CD4-positive, CD25-positive, alpha-beta regulatory T cell (primary cell): ENCODE measurements around the gene PRMT1. TPM values are rescaled to one million over a fixed set of nuclear protein-coding genes. Genes with fewer than 3 reads are reported as not detected.
"Not testable (repeated sequence)": the region's sequence is repeated elsewhere in the genome, so short reads cannot be mapped to it uniquely, and the experiment has no call there.

Experiments used
- ATAC-seq, 2 donors: fragments of 150-1000 bp; cut with Tn5 transposase; one replicate each; pipeline ENCODE4 v1.10.0; 2021; ENCODE audit warnings: low read depth in 2 of 2, moderate number of reproducible peaks in 2 of 2, moderate library complexity in 1 of 2
- DNase-seq, 3 donors: peaks; one replicate each; pipeline versions ENCODE4 v3.0.0 to v3.0.0-alpha.2; 2012 to 2022; ENCODE audit warnings: mixed read lengths in 1 of 3
- H3K27ac ChIP-seq: one replicate; pipeline ENCODE4 v1.7.0; 2013; ENCODE audit warnings: mild to moderate bottlenecking, low read length; ENCODE audit not compliant: insufficient read depth, poor library complexity, severe bottlenecking
- H3K27me3 ChIP-seq: one replicate; pipeline ENCODE4 v1.7.0; 2013; ENCODE audit warnings: low read length; ENCODE audit not compliant: control insufficient read depth, insufficient read depth
- H3K36me3 ChIP-seq: one replicate; pipeline ENCODE4 v1.7.0; 2013; ENCODE audit warnings: mild to moderate bottlenecking, low read length, moderate library complexity; ENCODE audit not compliant: control insufficient read depth, insufficient read depth
- H3K4me1 ChIP-seq: 2 replicates; pipeline ENCODE4 v1.7.0; 2013; ENCODE audit warnings: mild to moderate bottlenecking, low read length; ENCODE audit not compliant: insufficient read depth, control insufficient read depth, poor library complexity, severe bottlenecking
- H3K4me3 ChIP-seq: one replicate; pipeline ENCODE4 v1.7.0; 2013; ENCODE audit warnings: low read depth, mild to moderate bottlenecking, low read length, moderate library complexity
- H3K9me3 ChIP-seq, 2 experiments: 1 replicate in 1 of 2; 2 replicates in 1 of 2; pipeline ENCODE4 v1.7.0; 2013; ENCODE audit warnings: low read length in 2 of 2, mild to moderate bottlenecking in 1 of 2, moderate library complexity in 1 of 2; ENCODE audit not compliant: control insufficient read depth in 2 of 2
- H3K27ac Mint-ChIP-seq, 3 donors: one replicate each; pipeline ENCODE4 v1.8.0; 2020 to 2022; ENCODE audit warnings: mild to moderate bottlenecking in 3 of 3, mixed read lengths in 3 of 3, moderate library complexity in 2 of 3
- H3K27me3 Mint-ChIP-seq: one replicate; pipeline ENCODE4 v1.8.0; 2022; ENCODE audit warnings: mild to moderate bottlenecking, mixed read lengths
- H3K36me3 Mint-ChIP-seq: one replicate; pipeline ENCODE4 v1.8.0; 2020; ENCODE audit warnings: mixed read lengths
- H3K4me1 Mint-ChIP-seq, 4 donors: one replicate each; pipeline ENCODE4 v1.8.0; 2020 to 2022; ENCODE audit warnings: mixed read lengths in 4 of 4, mild to moderate bottlenecking in 1 of 4
- H3K4me3 Mint-ChIP-seq, 4 donors: one replicate each; pipeline ENCODE4 v1.8.0; 2020 to 2022; ENCODE audit warnings: mild to moderate bottlenecking in 4 of 4, mixed read lengths in 4 of 4, moderate library complexity in 3 of 4
- H3K9me3 Mint-ChIP-seq, 7 donors: one replicate each; pipeline ENCODE4 v1.8.0; 2020 to 2022; ENCODE audit warnings: mixed read lengths in 7 of 7, mild to moderate bottlenecking in 3 of 7, moderate library complexity in 2 of 7
- polyA plus RNA-seq, 4 donors: library from polyadenylated mRNA; unstranded; fragments of 300-500 nt; fragmentation: Illumina TruSeq; gene quantifications; one replicate each; pipeline ENCODE4 v1.2.3, GENCODE V29; 2021
- total RNA-seq: library from RNA; stranded (reverse); gene quantifications from one replicate; pipeline ENCODE4 v1.2.3, GENCODE V29; 2022

Gene PRMT1
- total and polyA plus RNA-seq, 5 donors from 2014 or later = 59.2 to 118 (median 104) TPM

DNA sequence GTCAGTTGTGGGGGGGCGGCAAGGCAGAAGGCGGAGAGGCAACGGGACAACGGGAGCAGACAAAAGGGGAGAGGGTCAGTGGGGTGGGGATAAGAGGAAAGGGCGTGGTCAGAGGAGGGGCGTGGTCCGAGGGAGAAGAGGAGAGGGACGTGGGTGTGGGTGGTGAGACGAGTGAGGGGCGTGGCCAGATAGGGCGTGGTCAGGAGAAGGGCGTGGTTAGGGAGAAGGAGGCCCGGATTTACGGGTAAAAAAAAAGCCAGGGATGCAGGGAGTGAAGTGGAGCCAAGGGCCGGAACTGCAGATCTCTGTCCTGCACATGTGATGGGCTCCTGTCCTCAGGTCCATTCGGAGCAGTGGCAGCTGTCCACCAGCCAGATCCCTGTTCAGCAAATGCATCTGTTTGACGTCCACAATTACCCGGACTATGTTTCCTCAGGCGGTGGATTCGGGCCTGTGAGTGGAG is 35.4 kb downstream of the PRMT1 start:
- Mint-ChIP-seq H3K27ac (no peak overlapping the region), H3K4me3 (no peak overlapping the region), H3K36me3 (peaks cover under 1% of the 10 kb centered on the region), H3K9me3 (no peaks in the 10 kb centered on the region), H3K4me1 (peaks cover 2 to 8% (median 5%) of the 10 kb centered on the region in 4 donors), H3K27me3 (peaks cover 5% of the 10 kb centered on the region)
- no peak for ATAC-seq
- DNase-seq = no peak
- Histone ChIP-seq H3K27ac (no peak overlapping the region), H3K4me1 (peaks cover 3% of the 10 kb centered on the region), H3K36me3 (no peaks in the 10 kb centered on the region), H3K9me3 (no peaks in the 10 kb centered on the region), H3K4me3 (no peak overlapping the region), H3K27me3 (no peaks in the 10 kb centered on the region)

DNA sequence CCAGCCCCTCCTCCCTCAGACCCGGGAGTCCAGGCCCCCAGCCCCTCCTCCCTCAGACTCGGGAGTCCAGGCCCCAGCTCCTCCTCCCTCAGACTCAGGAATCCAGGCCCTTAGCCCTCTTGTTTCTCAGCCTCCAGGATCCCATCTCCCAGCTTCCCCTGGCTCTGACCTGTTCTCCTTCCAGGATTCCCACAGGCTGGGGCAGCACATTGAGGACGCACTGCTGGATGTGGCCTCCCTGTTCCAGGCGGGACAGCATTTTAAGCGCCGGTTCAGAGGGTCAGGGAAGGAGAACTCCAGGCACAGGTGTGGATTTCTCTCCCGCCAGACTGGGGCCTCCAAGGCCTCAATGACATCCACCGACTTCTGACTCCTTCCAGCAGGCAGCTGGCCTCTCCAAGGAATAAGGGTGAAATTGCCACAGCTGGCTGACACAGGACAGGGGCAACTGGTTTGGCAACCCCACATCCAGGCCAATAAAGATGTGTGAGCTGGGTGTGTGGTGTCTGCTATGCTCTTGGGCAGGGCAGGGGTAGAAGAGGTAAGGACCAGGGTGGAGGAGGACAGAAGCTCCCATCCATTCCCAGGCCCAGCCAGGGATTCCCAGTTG is 36.3 kb downstream of the PRMT1 start:
- H3K36me3 ChIP-seq = no peaks in the 10 kb centered on the region
- no peak overlapping the region for H3K4me3 Mint-ChIP-seq

DNA sequence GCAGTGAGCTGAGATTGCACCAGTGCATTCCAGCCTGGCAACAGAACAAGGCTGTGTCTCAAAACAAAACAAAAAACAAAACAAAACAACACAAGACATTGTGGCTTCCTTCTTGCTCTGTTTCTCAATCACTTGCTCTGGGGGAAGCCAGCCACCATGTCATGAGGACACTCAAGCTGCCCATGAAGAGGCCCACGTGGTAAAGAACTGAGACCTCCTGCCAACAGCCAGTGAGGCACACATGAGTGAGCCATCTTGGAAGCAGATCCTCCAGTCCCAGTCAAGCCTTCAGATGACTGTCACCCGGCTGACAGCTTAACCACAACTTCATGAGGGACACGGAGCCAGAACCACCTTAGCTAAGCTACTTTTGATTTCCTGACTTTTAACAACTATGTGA is 39.1 kb downstream of the PRMT1 start:
- no peak for DNase-seq
- Mint-ChIP-seq H3K27me3 (no peaks in the 10 kb centered on the region), H3K4me1 (peaks cover 6 to 17% (median 10%) of the 10 kb centered on the region in 4 donors), H3K9me3 (peaks cover 0 to 2% (median 0%) of the 10 kb centered on the region in 7 donors), H3K36me3 (peaks cover 4% of the 10 kb centered on the region), H3K27ac (no peak overlapping the region), H3K4me3 (peak overlapping the region in 1 of 4 donors; percentile 26)
- Histone ChIP-seq H3K27ac (no peak overlapping the region), H3K4me1 (peaks cover 8% of the 10 kb centered on the region), H3K4me3 (no peak overlapping the region), H3K36me3 (no peaks in the 10 kb centered on the region), H3K27me3 (no peaks in the 10 kb centered on the region), H3K9me3 (no peaks in the 10 kb centered on the region)
- ATAC-seq = no peak

More for the DNA sequence above, 36.3 kb downstream of the PRMT1 start:
- peaks cover 8% of the 10 kb centered on the region for H3K4me1 ChIP-seq
- H3K27ac Mint-ChIP-seq = no peak overlapping the region
- peaks cover 4% of the 10 kb centered on the region for H3K36me3 Mint-ChIP-seq
- no peak for DNase-seq
- no peaks in the 10 kb centered on the region for H3K9me3 Mint-ChIP-seq
- H3K4me3 ChIP-seq = no peak overlapping the region
- H3K4me1 Mint-ChIP-seq = peaks cover 5 to 15% (median 10%) of the 10 kb centered on the region in 4 donors
- no peak for ATAC-seq
- no peaks in the 10 kb centered on the region for H3K9me3 ChIP-seq
- peaks cover 1% of the 10 kb centered on the region for H3K27me3 Mint-ChIP-seq
- no peak overlapping the region for H3K27ac ChIP-seq
- H3K27me3 ChIP-seq = no peaks in the 10 kb centered on the region

DNA sequence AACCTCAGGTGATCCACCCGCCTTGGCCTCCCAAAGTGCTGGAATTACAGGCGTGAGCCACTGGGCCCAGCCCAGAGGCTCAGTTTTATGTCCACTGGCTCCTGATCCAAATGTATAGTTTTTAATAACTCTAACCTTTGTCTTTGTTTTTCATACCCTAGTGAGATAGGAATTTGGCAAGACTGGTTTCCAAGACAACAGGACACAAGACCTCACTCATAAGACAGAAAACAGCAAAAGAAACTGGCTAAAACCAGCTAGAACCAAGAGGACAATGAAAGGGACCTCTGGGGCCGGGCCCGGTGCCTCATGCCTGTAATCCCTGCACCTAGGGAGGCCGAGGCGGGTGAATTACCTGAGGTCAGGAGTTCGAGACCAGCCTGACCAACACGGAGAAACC is 41.4 kb downstream of the PRMT1 start:
- no peaks in the 10 kb centered on the region for H3K36me3 ChIP-seq
- Mint-ChIP-seq H3K27me3 (no peaks in the 10 kb centered on the region), H3K9me3 (peaks cover 0 to 2% (median 0%) of the 10 kb centered on the region in 7 donors), H3K4me3 (peak overlapping the region in 3 of 4 donors; percentile 35 to 81 (median 53)), H3K27ac (peak overlapping the region; percentile 40 to 96 (median 78)), H3K4me1 (peaks cover 6 to 19% (median 12%) of the 10 kb centered on the region in 4 donors), H3K36me3 (peaks cover 4% of the 10 kb centered on the region)
- DNase-seq (no peak), ATAC-seq (no peak)
- no peak overlapping the region for H3K27ac ChIP-seq
- H3K9me3 ChIP-seq = no peaks in the 10 kb centered on the region
- no peak overlapping the region for H3K4me3 ChIP-seq
- H3K4me1 ChIP-seq = peaks cover 8% of the 10 kb centered on the region
- H3K27me3 ChIP-seq = no peaks in the 10 kb centered on the region

DNA sequence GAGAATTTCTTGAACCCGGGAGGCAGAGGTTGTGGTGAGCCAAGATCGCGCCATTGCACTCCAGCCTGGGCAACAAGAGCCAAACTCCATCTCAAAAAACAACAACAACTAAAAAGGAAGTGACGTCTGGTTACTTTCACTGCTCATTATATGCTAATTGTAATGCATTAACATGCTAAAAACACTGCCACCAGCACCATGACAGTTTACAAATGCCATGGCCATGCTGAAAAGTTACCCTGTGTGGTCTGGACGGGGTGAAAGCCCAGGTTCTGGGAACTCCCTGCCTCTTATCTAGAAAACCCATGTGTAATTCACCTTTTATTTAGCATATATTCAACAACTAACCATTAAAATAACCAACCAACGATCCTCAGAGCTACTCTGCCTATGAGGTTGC is 41.9 kb downstream of the PRMT1 start:
- Histone ChIP-seq H3K4me3 (no peak overlapping the region), H3K36me3 (no peaks in the 10 kb centered on the region), H3K27ac (no peak overlapping the region), H3K4me1 (peaks cover 8% of the 10 kb centered on the region), H3K27me3 (no peaks in the 10 kb centered on the region), H3K9me3 (no peaks in the 10 kb centered on the region)
- no peak for ATAC-seq
- Mint-ChIP-seq H3K27ac (peak overlapping the region; percentile 6 to 96 (median 78)), H3K4me1 (peaks cover 6 to 19% (median 12%) of the 10 kb centered on the region in 4 donors), H3K27me3 (no peaks in the 10 kb centered on the region), H3K36me3 (peaks cover 4% of the 10 kb centered on the region), H3K4me3 (peak overlapping the region; percentile 44 to 81 (median 68)), H3K9me3 (peaks cover 0 to 2% (median 0%) of the 10 kb centered on the region in 7 donors)
- DNase-seq = peak in 2 of 3 donors; percentile 2 to 4

DNA sequence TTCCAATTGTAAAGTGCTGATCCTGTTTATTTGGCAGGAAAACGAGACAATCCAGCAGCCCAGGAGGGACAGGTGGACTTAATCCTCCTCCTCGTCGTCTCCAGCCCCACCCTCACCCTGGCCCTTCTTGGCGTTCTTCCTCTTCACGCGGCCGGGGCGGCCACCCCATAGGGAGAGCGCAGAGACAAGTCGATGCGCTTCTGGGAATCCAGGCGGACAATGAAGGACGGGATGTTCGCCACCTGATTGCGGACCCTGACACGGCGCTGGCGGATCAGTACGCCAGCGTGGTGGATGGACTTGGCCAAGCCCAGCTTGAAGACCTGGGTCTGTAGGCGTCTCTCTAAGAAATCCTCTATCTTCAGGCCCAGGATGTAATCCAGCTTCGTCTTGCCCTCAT is 42.3 kb downstream of the PRMT1 start:
- not testable (repeated sequence) for DNase-seq, H3K9me3 Mint-ChIP-seq, H3K27me3 ChIP-seq, H3K4me3 ChIP-seq, H3K27me3 Mint-ChIP-seq, H3K36me3 ChIP-seq, H3K27ac ChIP-seq, H3K36me3 Mint-ChIP-seq, ATAC-seq, H3K4me1 ChIP-seq, H3K9me3 ChIP-seq
- H3K4me3 Mint-ChIP-seq = peak overlapping the region in 3 of 4 donors; percentile 57 to 81 (median 58)
- H3K4me1 Mint-ChIP-seq = peaks cover 6 to 19% (median 12%) of the 10 kb centered on the region in 4 donors
- peak overlapping the region; percentile 6 to 96 (median 78) for H3K27ac Mint-ChIP-seq

DNA sequence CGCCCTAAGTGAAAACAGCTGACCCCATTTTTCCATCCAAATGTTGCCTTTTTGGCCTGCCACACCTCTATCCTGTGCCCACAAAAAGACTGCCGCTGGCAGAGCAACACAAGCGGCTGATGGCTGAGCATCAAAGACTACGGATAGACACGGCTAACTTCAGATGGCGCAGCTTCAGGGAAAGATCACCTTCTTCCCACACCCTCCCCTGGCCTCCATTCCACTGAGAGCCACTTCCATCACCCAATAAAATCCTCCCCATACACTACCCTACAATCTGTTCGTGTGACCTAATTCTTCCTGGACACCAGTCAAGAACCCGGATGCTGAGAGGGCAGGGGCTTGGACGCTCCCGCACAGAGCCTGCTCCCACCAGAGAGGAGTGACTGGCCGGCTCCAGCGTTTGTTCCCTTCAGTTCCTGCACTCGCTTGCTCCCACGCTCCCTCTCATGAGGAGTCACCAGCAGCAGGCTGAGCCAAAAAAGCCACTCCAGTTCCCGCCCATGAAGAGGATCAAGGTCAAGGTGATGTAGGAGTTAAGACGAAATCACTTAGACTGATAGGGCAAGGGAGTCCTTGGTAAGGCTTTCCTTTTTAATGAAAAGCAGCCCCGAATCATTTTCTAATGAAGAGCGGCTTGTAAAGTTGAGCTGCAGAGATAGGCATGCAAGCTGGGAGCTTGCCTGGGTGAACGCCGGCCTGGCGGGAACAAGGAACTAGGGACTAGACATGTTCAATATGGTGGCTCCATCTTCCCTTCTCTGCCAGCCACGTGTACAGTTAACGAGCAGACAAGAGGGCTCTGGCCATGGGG is 50.4 kb downstream of the PRMT1 start:
- DNase-seq (no peak), ATAC-seq (no peak)
- no peaks in the 10 kb centered on the region for H3K27me3 Mint-ChIP-seq
- H3K36me3 Mint-ChIP-seq = peaks cover 9% of the 10 kb centered on the region
- Histone ChIP-seq H3K4me3 (no peak overlapping the region), H3K9me3 (no peaks in the 10 kb centered on the region), H3K27me3 (no peaks in the 10 kb centered on the region), H3K27ac (no peak overlapping the region), H3K36me3 (no peaks in the 10 kb centered on the region), H3K4me1 (no peaks in the 10 kb centered on the region)
- peaks cover 0 to 8% (median 0%) of the 10 kb centered on the region in 7 donors for H3K9me3 Mint-ChIP-seq
- H3K27ac Mint-ChIP-seq = peak overlapping the region in 1 of 3 donors; percentile 75
- peaks cover 0 to 4% (median 1%) of the 10 kb centered on the region in 4 donors for H3K4me1 Mint-ChIP-seq
- no peak overlapping the region for H3K4me3 Mint-ChIP-seq
